WTC11 (cell line): Measurements from ENCODE around the gene TANGO6. TPM values are rescaled to one million over a fixed set of nuclear protein-coding genes. Genes with fewer than 3 reads are reported as not detected.
A peak's percentile ranks its signal among the peaks of the same experiment; 100 is the strongest.

Experiments
- ATAC-seq: fragments of 200-7000 bp; cut with Tn5 transposase; 2 replicates; pipeline ENCODE4 v1.10.0; 2021; ENCODE audit warnings: mild to moderate bottlenecking, moderate library complexity
- CTCF ChIA-PET: fragments of 300-600 bp; sonication (Branson Sonifier 250); formaldehyde crosslinking; loops from one replicate; lab custom pipeline; 2021; ENCODE audit warnings: antibody characterized with exemption; lab: Charles Lee
- POLR2A ChIA-PET: fragments of 350-600 bp; sonication (Branson Sonifier 250); formaldehyde crosslinking; loops from one replicate; lab custom pipeline; 2021; ENCODE audit warnings: antibody characterized with exemption; lab: Charles Lee
- DNase-seq: peaks from one replicate; pipeline ENCODE4 v3.0.0; 2021; ENCODE audit warnings: low spot score
- H3K27ac Mint-ChIP-seq: 2 replicates; pipeline ENCODE4 v1.8.0; 2021; ENCODE audit warnings: mixed read lengths
- H3K27me3 Mint-ChIP-seq: 2 replicates; pipeline ENCODE4 v1.8.0; 2021; ENCODE audit warnings: low read depth, mild to moderate bottlenecking, moderate library complexity, mixed read lengths
- H3K36me3 Mint-ChIP-seq: 2 replicates; pipeline ENCODE4 v1.8.0; 2021; ENCODE audit warnings: mixed read lengths
- H3K4me1 Mint-ChIP-seq: 2 replicates; pipeline ENCODE4 v1.8.0; 2022; ENCODE audit warnings: mixed read lengths
- H3K4me3 Mint-ChIP-seq: 2 replicates; pipeline ENCODE4 v1.8.0; 2021; ENCODE audit warnings: mild to moderate bottlenecking, moderate library complexity, mixed read lengths
- H3K9me3 Mint-ChIP-seq: 2 replicates; pipeline ENCODE4 v1.8.0; 2021; ENCODE audit warnings: mixed read lengths
- CBFB ChIP-seq: sonication (generic); formaldehyde crosslinking; IDR thresholded peaks from 2 replicates; pipeline ENCODE4 v1.8.1; 2022; ENCODE audit warnings: mild to moderate bottlenecking, low read depth, missing genetic modification reagents
- ETV6 ChIP-seq: sonication (generic); formaldehyde crosslinking; IDR thresholded peaks from 2 replicates; pipeline ENCODE4 v1.8.1; 2022; ENCODE audit warnings: mild to moderate bottlenecking, missing genetic modification reagents
- NR2C2 ChIP-seq: sonication (generic); formaldehyde crosslinking; IDR thresholded peaks from 2 replicates; pipeline ENCODE4 v1.8.0; 2022; ENCODE audit warnings: mild to moderate bottlenecking, missing genetic modification reagents
- SOX15 ChIP-seq: fragments of 250-450 bp; sonication (Bioruptor Pico); IDR thresholded peaks from 2 replicates; pipeline ENCODE4 v1.9.0; 2021; ENCODE audit warnings: mild to moderate bottlenecking
- TEAD1 ChIP-seq: sonication (generic); formaldehyde crosslinking; IDR thresholded peaks from 2 replicates; pipeline ENCODE4 v1.8.0; 2022; ENCODE audit warnings: mild to moderate bottlenecking, missing genetic modification reagents
- ZNF396 ChIP-seq: fragments of 250-450 bp; sonication (Bioruptor Pico); IDR thresholded peaks from 2 replicates; pipeline ENCODE4 v1.8.0; 2021; ENCODE audit warnings: mild to moderate bottlenecking, moderate library complexity, borderline replicate concordance
- ZNF423 ChIP-seq: fragments of 250-450 bp; sonication (Bioruptor Pico); IDR thresholded peaks from 2 replicates; pipeline ENCODE4 v2.1.2; 2022; ENCODE audit warnings: mild to moderate bottlenecking, moderate library complexity
- total RNA-seq: library from RNA; stranded (reverse); gene quantifications from 3 replicates; pipeline ENCODE4 v1.2.3, GENCODE V29; 2021
- TF ChIP-seq, protein P1 (sequence below): sonication (generic); formaldehyde crosslinking; IDR thresholded peaks from 2 replicates; pipeline ENCODE4 v1.8.0; 2023; ENCODE audit warnings: mild to moderate bottlenecking, missing genetic modification reagents
- TF ChIP-seq, protein P2 (sequence below): sonication (generic); formaldehyde crosslinking; conservative IDR thresholded peaks from 2 replicates; pipeline ENCODE4 v1.8.1; 2023; ENCODE audit warnings: mild to moderate bottlenecking, low read depth, missing genetic modification reagents, moderate library complexity
- TF ChIP-seq, protein P3 (sequence below): fragments of 250-450 bp; sonication (Bioruptor Pico); conservative IDR thresholded peaks from 2 replicates; pipeline ENCODE4 v1.9.0; 2021; ENCODE audit warnings: mild to moderate bottlenecking
- TF ChIP-seq, protein P4 (sequence below): fragments of 200-600 bp; IDR thresholded peaks from 2 replicates; pipeline ENCODE4 v1.8.0; 2022; ENCODE audit warnings: antibody characterized with exemption
- TF ChIP-seq, protein P5 (sequence below): sonication (generic); formaldehyde crosslinking; IDR thresholded peaks from 2 replicates; pipeline ENCODE4 v1.8.1; 2022; ENCODE audit warnings: mild to moderate bottlenecking, missing genetic modification reagents, moderate library complexity, borderline replicate concordance
- TF ChIP-seq, protein P6 (sequence below): sonication (generic); formaldehyde crosslinking; IDR thresholded peaks from 2 replicates; pipeline ENCODE4 v1.8.1; 2023; ENCODE audit warnings: mild to moderate bottlenecking, missing genetic modification reagents
- TF ChIP-seq, protein P7 (sequence below): sonication (generic); formaldehyde crosslinking; IDR thresholded peaks from 2 replicates; pipeline ENCODE4 v1.8.1; 2023; ENCODE audit warnings: mild to moderate bottlenecking, missing genetic modification reagents, moderate library complexity

TANGO6 gene
- total RNA-seq, 1 experiment from 2014 or later = 15.6 TPM

DNA sequence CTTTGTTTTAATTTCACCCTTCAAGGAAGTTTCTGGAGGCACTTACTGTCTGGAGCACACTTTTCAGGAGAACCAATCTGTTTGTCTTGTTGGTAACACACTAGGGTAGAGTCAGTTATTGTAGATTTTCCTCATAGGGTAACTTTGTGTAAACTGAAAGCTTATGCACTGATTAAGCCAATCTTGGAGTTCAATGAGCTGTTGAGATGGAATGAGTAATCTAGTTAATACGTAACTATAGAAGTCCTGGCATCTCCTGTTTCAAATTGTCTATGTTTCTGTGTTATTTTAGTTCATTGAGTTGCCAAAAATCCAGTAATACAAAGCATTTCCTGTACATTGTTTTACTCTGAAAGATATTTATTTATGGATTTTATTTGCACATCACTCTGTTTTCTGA, 150.6 kb downstream of the TANGO6 start (continued):
- TF ChIP-seq, protein P1, sequence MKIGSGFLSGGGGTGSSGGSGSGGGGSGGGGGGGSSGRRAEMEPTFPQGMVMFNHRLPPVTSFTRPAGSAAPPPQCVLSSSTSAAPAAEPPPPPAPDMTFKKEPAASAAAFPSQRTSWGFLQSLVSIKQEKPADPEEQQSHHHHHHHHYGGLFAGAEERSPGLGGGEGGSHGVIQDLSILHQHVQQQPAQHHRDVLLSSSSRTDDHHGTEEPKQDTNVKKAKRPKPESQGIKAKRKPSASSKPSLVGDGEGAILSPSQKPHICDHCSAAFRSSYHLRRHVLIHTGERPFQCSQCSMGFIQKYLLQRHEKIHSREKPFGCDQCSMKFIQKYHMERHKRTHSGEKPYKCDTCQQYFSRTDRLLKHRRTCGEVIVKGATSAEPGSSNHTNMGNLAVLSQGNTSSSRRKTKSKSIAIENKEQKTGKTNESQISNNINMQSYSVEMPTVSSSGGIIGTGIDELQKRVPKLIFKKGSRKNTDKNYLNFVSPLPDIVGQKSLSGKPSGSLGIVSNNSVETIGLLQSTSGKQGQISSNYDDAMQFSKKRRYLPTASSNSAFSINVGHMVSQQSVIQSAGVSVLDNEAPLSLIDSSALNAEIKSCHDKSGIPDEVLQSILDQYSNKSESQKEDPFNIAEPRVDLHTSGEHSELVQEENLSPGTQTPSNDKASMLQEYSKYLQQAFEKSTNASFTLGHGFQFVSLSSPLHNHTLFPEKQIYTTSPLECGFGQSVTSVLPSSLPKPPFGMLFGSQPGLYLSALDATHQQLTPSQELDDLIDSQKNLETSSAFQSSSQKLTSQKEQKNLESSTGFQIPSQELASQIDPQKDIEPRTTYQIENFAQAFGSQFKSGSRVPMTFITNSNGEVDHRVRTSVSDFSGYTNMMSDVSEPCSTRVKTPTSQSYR (CRISPR knock-in tag) = no peak
- TF ChIP-seq NR2C2 (CRISPR knock-in tag) = no peak
- TF ChIP-seq, protein P2, sequence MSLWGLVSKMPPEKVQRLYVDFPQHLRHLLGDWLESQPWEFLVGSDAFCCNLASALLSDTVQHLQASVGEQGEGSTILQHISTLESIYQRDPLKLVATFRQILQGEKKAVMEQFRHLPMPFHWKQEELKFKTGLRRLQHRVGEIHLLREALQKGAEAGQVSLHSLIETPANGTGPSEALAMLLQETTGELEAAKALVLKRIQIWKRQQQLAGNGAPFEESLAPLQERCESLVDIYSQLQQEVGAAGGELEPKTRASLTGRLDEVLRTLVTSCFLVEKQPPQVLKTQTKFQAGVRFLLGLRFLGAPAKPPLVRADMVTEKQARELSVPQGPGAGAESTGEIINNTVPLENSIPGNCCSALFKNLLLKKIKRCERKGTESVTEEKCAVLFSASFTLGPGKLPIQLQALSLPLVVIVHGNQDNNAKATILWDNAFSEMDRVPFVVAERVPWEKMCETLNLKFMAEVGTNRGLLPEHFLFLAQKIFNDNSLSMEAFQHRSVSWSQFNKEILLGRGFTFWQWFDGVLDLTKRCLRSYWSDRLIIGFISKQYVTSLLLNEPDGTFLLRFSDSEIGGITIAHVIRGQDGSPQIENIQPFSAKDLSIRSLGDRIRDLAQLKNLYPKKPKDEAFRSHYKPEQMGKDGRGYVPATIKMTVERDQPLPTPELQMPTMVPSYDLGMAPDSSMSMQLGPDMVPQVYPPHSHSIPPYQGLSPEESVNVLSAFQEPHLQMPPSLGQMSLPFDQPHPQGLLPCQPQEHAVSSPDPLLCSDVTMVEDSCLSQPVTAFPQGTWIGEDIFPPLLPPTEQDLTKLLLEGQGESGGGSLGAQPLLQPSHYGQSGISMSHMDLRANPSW = no peak

DNA sequence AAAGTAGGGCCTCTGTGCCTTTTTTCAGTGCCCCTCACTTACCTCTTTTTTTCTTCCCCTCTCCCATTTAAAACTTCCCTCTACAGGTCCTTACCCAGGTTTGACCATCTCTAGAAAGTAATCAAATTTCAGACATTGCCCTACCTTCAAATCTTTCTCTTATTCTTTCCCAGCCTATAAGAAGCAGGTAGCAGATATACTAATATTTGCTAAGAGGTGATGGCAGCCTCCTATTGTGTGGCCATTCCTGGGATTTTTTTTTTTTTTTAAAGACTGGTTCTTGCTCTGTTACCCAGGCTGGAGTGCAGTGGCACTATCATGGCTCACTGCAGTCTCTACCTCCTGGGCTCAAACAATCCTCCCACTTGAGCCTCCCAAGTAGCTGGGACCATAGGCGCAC, 151.0 kb downstream of the TANGO6 start:
- Mint-ChIP-seq H3K4me3 (no peak overlapping the region), H3K36me3 (peaks cover 16% of the 10 kb centered on the region), H3K27ac (no peak overlapping the region; the same call in 1 of the 2 replicates), H3K9me3 (peaks cover 14% of the 10 kb centered on the region; the same call in 1 of the 2 replicates), H3K27me3 (no peaks in the 10 kb centered on the region; the same call in 1 of the 2 replicates), H3K4me1 (peaks cover 66% of the 10 kb centered on the region)
- ATAC-seq (peak; percentile 27), DNase-seq (no peak)
- POLR2A ChIA-PET = no interaction called here
- CTCF ChIA-PET = interaction anchor here (0.5 to 1.7 kb wide), 15 partner anchors 17 to 358 kb away, joined by 3 to 10 read pairs (median 4); partner anchors contain the start of gene HAS3
- TF ChIP-seq, protein P3, sequence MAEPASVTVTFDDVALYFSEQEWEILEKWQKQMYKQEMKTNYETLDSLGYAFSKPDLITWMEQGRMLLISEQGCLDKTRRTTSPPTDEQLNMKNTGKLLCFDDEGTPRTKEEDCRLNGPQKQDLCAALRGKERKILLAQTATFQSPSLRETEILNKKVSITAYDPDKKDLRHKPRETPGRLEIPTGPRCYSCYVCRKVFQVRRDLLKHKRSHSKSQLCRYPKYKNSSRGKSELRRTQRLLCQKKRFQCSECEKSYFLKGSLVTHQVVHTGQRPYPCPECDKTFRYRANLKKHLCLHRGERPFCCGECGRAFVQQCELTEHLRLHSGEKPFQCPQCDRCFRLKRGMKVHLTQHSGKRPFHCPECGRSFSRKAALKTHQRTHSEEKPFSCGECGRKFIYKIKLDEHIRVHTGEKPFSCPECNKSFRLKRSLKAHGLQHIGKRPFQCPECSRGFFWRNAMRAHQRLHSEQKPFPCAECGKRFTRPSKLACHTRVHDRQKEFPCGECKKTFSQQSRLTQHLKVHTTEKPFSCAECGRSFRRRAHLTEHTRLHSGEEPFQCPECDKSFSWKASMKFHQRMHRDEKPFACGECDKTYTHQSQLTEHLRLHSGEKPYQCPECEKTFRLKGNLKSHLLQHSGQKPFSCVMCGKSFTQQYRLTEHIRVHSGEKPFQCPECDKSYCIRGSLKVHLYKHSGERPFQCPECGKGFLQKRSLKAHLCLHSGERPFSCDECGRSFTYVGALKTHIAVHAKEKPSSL (CRISPR knock-in tag) = no peak
- TF ChIP-seq NR2C2 (CRISPR knock-in tag) = no peak
- TF ChIP-seq ZNF396 (CRISPR knock-in tag) = no peak
- TF ChIP-seq SOX15 (CRISPR knock-in tag) = no peak
- TF ChIP-seq, protein P4, sequence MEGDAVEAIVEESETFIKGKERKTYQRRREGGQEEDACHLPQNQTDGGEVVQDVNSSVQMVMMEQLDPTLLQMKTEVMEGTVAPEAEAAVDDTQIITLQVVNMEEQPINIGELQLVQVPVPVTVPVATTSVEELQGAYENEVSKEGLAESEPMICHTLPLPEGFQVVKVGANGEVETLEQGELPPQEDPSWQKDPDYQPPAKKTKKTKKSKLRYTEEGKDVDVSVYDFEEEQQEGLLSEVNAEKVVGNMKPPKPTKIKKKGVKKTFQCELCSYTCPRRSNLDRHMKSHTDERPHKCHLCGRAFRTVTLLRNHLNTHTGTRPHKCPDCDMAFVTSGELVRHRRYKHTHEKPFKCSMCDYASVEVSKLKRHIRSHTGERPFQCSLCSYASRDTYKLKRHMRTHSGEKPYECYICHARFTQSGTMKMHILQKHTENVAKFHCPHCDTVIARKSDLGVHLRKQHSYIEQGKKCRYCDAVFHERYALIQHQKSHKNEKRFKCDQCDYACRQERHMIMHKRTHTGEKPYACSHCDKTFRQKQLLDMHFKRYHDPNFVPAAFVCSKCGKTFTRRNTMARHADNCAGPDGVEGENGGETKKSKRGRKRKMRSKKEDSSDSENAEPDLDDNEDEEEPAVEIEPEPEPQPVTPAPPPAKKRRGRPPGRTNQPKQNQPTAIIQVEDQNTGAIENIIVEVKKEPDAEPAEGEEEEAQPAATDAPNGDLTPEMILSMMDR = no peak
- TF ChIP-seq TEAD1 = no peak
- no peak for TF ChIP-seq CBFB (CRISPR knock-in tag)
- TF ChIP-seq ZNF423 = no peak

DNA sequence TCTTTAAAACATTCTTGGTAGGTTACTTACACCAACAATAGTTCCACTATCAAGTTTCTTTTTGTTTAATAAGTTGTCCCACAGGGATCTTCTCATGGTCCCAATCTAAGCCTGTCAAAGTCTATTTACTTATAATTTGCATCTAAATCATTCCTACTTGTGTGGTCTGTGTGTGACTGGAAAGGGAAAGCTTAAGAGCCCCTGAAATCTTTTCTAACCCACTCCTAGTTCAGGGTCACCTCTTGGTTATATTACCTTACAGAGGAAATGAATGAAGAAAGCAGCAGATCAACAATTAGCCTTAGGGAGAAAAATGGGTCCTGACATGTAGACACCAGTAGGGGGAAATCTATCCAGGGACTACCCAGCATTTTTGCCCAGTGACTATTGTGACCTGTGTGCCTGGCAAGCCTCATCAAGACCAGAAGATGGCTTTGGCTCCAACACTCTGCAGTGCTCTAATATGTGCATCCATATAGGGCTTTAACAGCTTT, 151.7 kb downstream of the TANGO6 start:
- Mint-ChIP-seq H3K4me1 (peaks cover 60% of the 10 kb centered on the region), H3K27ac (peak overlapping the region; percentile 86), H3K9me3 (peaks cover 16% of the 10 kb centered on the region; the same call in 1 of the 2 replicates), H3K4me3 (peak overlapping the region; percentile 6; the same call in 1 of the 2 replicates), H3K27me3 (no peaks in the 10 kb centered on the region; the same call in 1 of the 2 replicates), H3K36me3 (peaks cover 16% of the 10 kb centered on the region)
- CTCF ChIA-PET = interaction anchor here (0.6 to 1.7 kb wide), 14 partner anchors 17 to 358 kb away, joined by 3 to 10 read pairs (median 4); partner anchors contain the start of gene HAS3
- POLR2A ChIA-PET = no interaction called here
- TF ChIP-seq, protein P5, sequence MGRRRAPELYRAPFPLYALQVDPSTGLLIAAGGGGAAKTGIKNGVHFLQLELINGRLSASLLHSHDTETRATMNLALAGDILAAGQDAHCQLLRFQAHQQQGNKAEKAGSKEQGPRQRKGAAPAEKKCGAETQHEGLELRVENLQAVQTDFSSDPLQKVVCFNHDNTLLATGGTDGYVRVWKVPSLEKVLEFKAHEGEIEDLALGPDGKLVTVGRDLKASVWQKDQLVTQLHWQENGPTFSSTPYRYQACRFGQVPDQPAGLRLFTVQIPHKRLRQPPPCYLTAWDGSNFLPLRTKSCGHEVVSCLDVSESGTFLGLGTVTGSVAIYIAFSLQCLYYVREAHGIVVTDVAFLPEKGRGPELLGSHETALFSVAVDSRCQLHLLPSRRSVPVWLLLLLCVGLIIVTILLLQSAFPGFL (CRISPR knock-in tag) = no peak
- TF ChIP-seq, protein P4 = peak; percentile 32; the same call in 1 of the 2 replicates
- TF ChIP-seq ETV6 = peak; percentile 59; the same call in 1 of the 2 replicates
- TF ChIP-seq, protein P6, sequence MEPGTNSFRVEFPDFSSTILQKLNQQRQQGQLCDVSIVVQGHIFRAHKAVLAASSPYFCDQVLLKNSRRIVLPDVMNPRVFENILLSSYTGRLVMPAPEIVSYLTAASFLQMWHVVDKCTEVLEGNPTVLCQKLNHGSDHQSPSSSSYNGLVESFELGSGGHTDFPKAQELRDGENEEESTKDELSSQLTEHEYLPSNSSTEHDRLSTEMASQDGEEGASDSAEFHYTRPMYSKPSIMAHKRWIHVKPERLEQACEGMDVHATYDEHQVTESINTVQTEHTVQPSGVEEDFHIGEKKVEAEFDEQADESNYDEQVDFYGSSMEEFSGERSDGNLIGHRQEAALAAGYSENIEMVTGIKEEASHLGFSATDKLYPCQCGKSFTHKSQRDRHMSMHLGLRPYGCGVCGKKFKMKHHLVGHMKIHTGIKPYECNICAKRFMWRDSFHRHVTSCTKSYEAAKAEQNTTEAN (CRISPR knock-in tag) = no peak
- TF ChIP-seq, protein P7, sequence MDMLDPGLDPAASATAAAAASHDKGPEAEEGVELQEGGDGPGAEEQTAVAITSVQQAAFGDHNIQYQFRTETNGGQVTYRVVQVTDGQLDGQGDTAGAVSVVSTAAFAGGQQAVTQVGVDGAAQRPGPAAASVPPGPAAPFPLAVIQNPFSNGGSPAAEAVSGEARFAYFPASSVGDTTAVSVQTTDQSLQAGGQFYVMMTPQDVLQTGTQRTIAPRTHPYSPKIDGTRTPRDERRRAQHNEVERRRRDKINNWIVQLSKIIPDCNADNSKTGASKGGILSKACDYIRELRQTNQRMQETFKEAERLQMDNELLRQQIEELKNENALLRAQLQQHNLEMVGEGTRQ (CRISPR knock-in tag) = no peak
- peak; percentile 24 for DNase-seq
- ATAC-seq = peak; percentile 93
